SK-N-SH (cell line): Measurements from ENCODE around the gene ZCCHC7. TPM values are rescaled to one million over a fixed set of nuclear protein-coding genes. Genes with fewer than 3 reads are reported as not detected.

ENCODE experiments used
- CTCF ChIA-PET: fragments of 300-600, 350-600 bp; formaldehyde crosslinking; extraction: SDS; loops from one replicate; lab custom pipeline; 2021; lab: Yijun Ruan, JAX
- POLR2A ChIA-PET: fragments of 350-600 bp; sonication (Branson Sonifier 250); formaldehyde crosslinking; extraction: SDS; loops from one replicate; lab custom pipeline; 2020; ENCODE audit warnings: antibody characterized with exemption, inconsistent platforms; lab: Yijun Ruan, JAX
- DNase-seq: peaks from one replicate; pipeline ENCODE4 v3.0.0; 2012
- H2AFZ ChIP-seq: fragments of 200-600 bp; sonication (generic); 2 replicates; pipeline ENCODE4 v1.8.1; 2016; ENCODE audit warnings: antibody characterized with exemption, mild to moderate bottlenecking, low read depth
- H3F3A ChIP-seq: fragments of 200-600 bp; sonication (generic); replicated peaks from 2 replicates; pipeline ENCODE3; 2016; ENCODE audit warnings: antibody characterized with exemption, mild to moderate bottlenecking; ENCODE audit not compliant: insufficient read depth
- H3K27ac ChIP-seq, 2 experiments: fragments of 200-500 bp in 1 of 2; fragments of 200-600 bp in 1 of 2; sonication (Bioruptor generic) in 1 of 2; sonication (generic), shearing (Covaris generic) in 1 of 2; 2 replicates each; pipeline versions ENCODE4 v1.5.1 to v1.6.1; 2014 to 2016; ENCODE audit warnings: low read depth in 2 of 2, inconsistent platforms in 1 of 2, low read length in 1 of 2, mild to moderate bottlenecking in 1 of 2, mixed read lengths in 1 of 2
- H3K27me3 ChIP-seq: fragments of 200-600 bp; sonication (generic), shearing (Covaris generic); 2 replicates; pipeline ENCODE4 v1.6.1; 2016; ENCODE audit warnings: mixed run types; ENCODE audit not compliant: insufficient read depth
- H3K36me3 ChIP-seq, 2 experiments: fragments of 200-500 bp in 1 of 2; fragments of 200-600 bp in 1 of 2; sonication (Bioruptor generic) in 1 of 2; sonication (generic) in 1 of 2; replicated peaks in 1 of 2; 2 replicates each; pipeline versions ENCODE3 to v1.5.1; 2014 to 2016; ENCODE audit warnings: low read length in 1 of 2, mild to moderate bottlenecking in 1 of 2; ENCODE audit not compliant: insufficient read depth in 2 of 2, control insufficient read depth in 1 of 2
- H3K4me1 ChIP-seq, 2 experiments: fragments of 200-500 bp in 1 of 2; fragments of 200-600 bp in 1 of 2; sonication (Bioruptor generic) in 1 of 2; sonication (generic), shearing (Covaris generic) in 1 of 2; 2 replicates each; pipeline versions ENCODE4 v1.5.1 to v1.6.1; 2014 to 2016; ENCODE audit warnings: low read depth in 1 of 2, low read length in 1 of 2, mixed run types in 1 of 2; ENCODE audit not compliant: insufficient read depth in 2 of 2, control insufficient read depth in 1 of 2
- H3K4me2 ChIP-seq: fragments of 200-600 bp; sonication (generic), shearing (Covaris generic); 2 replicates; pipeline ENCODE4 v1.6.1; 2017; ENCODE audit warnings: mixed run types
- H3K4me3 ChIP-seq, 2 experiments: fragments of 200-500 bp in 1 of 2; fragments of 200-600 bp in 1 of 2; sonication (Bioruptor generic) in 1 of 2; sonication (generic), shearing (Covaris generic) in 1 of 2; 2 replicates each; pipeline versions ENCODE4 v1.5.1 to v1.8.1; 2014 to 2016; ENCODE audit warnings: low read depth in 2 of 2, inconsistent platforms in 1 of 2, low read length in 1 of 2, mild to moderate bottlenecking in 1 of 2, mixed read lengths in 1 of 2, moderate library complexity in 1 of 2
- H3K79me2 ChIP-seq: fragments of 200-600 bp; sonication (generic); 2 replicates; pipeline ENCODE4 v1.8.1; 2017; ENCODE audit warnings: mild to moderate bottlenecking; ENCODE audit not compliant: insufficient read depth
- H3K9ac ChIP-seq: fragments of 200-600 bp; sonication (generic); 2 replicates; pipeline ENCODE4 v1.6.1; 2017; ENCODE audit warnings: mixed run types
- H3K9me2 ChIP-seq: fragments of 200-600 bp; sonication (generic); 2 replicates; pipeline ENCODE4 v1.6.1; 2017; ENCODE audit warnings: mixed run types
- H3K9me3 ChIP-seq: fragments of 200-600 bp; sonication (generic); 2 replicates; pipeline ENCODE4 v1.6.1; 2017; ENCODE audit warnings: mixed run types, mild to moderate bottlenecking, moderate library complexity
- H4K20me1 ChIP-seq: fragments of 200-600 bp; sonication (generic); 2 replicates; pipeline ENCODE4 v1.6.1; 2017; ENCODE audit warnings: mild to moderate bottlenecking, mixed run types; ENCODE audit not compliant: insufficient read depth
- ELF1 ChIP-seq: IDR thresholded peaks from 2 replicates; pipeline ENCODE4 v1.4.0; 2012
- EZH2phosphoT487 ChIP-seq: fragments of 200-600 bp; sonication (generic); IDR thresholded peaks from 2 replicates; pipeline ENCODE4 v1.6.1; 2017; ENCODE audit warnings: low read depth, mixed run types, mild to moderate bottlenecking, antibody characterized with exemption, moderate library complexity, borderline replicate concordance
- FOXJ3 ChIP-seq: sonication (generic); formaldehyde crosslinking; IDR thresholded peaks from 2 replicates; pipeline ENCODE4 v1.5.1; 2020; ENCODE audit warnings: mild to moderate bottlenecking, missing genetic modification reagents
- FOXM1 ChIP-seq: IDR thresholded peaks from 2 replicates; pipeline ENCODE4 v1.4.0; 2012; ENCODE audit warnings: low read depth, mild to moderate bottlenecking
- GABPA ChIP-seq: IDR thresholded peaks from 2 replicates; pipeline ENCODE4 v1.4.0; 2012; ENCODE audit warnings: low read depth, mild to moderate bottlenecking
- GATA2 ChIP-seq: sonication (generic); formaldehyde crosslinking; IDR thresholded peaks from 2 replicates; pipeline ENCODE4 v1.5.0; 2020; ENCODE audit warnings: mild to moderate bottlenecking, missing genetic modification reagents
- IRF3 ChIP-seq: fragments of 150-350 bp; IDR thresholded peaks from 2 replicates; pipeline ENCODE4 v1.6.1; 2016; ENCODE audit warnings: mild to moderate bottlenecking, low read depth, low read length
- JUND ChIP-seq: IDR thresholded peaks from 2 replicates; pipeline ENCODE4 v1.4.0; 2012
- NFIC ChIP-seq: IDR thresholded peaks from 2 replicates; pipeline ENCODE4 v1.4.0; 2012; ENCODE audit warnings: borderline replicate concordance
- PBX3 ChIP-seq: IDR thresholded peaks from 2 replicates; pipeline ENCODE4; 2012
- RAD21 ChIP-seq: IDR thresholded peaks from 2 replicates; pipeline ENCODE4 v1.6.1; 2012; ENCODE audit warnings: mild to moderate bottlenecking, low read length
- RXRA ChIP-seq: IDR thresholded peaks from 2 replicates; pipeline ENCODE4 v1.4.0; 2012; ENCODE audit warnings: low read depth, mild to moderate bottlenecking, borderline replicate concordance
- TAF1 ChIP-seq: IDR thresholded peaks from 2 replicates; pipeline ENCODE4 v1.6.1; 2012; ENCODE audit warnings: low read depth, mild to moderate bottlenecking, low read length, moderate library complexity, borderline replicate concordance
- TEAD4 ChIP-seq: IDR thresholded peaks from 2 replicates; pipeline ENCODE4 v1.4.0; 2012; ENCODE audit warnings: mild to moderate bottlenecking, borderline replicate concordance; ENCODE audit not compliant: insufficient read depth
- USF1 ChIP-seq: IDR thresholded peaks from 2 replicates; pipeline ENCODE4 v1.4.0; 2012; ENCODE audit warnings: low read depth, borderline replicate concordance
- USF2 ChIP-seq: fragments of 150-350 bp; IDR thresholded peaks from 2 replicates; pipeline ENCODE4 v1.6.1; 2017; ENCODE audit warnings: antibody characterized with exemption, low read length, low read depth, borderline replicate concordance
- WGBS: methylation state at CpG from one replicate; pipeline ENCODE4 v1.1.6; 2017; ENCODE audit warnings: low lambda C conversion rate; 5-methylcytosine and 5-hydroxymethylcytosine counted together
- polyA plus RNA-seq, 3 experiments: library from polyadenylated mRNA; depleted of rRNA; stranded (reverse); fragments of >200 nt; gene quantifications; 2 replicates each; pipeline ENCODE4 v1.2.3, GENCODE V29; 2012

Gene ZCCHC7
- polyA plus RNA-seq, 1 of the 3 experiments (the other 2 are of a cell fraction): 12.6 TPM

- ChIA-PET POLR2A (no interaction called here), CTCF (interaction anchor here (1.4 kb wide), 1 partner anchor 15 kb away, joined by 4 read pairs; no protein-coding TSS in a partner anchor)
- Histone ChIP-seq H3K27me3 (no peaks in the 10 kb centered on the region), H3K4me1 (no peaks in the 10 kb centered on the region; a peak in 1 of 4 replicates), H4K20me1 (no peaks in the 10 kb centered on the region), H3K9me2 (no peaks in the 10 kb centered on the region), H3K9me3 (no peaks in the 10 kb centered on the region), H3K79me2 (no peaks in the 10 kb centered on the region), H3K4me2 (no peak overlapping the region), H3F3A (no peaks in the 10 kb centered on the region), H3K27ac (no peak overlapping the region), H3K4me3 (no peak overlapping the region), H3K9ac (no peak overlapping the region), H3K36me3 (peaks cover 0 to 12% of the 10 kb centered on the region in 2 experiments), H2AFZ (no peak overlapping the region)
- no peak for DNase-seq
- over 99% methylated on average over 3 of the region's 3 CpGs for WGBS
- TF ChIP-seq FOXJ3 (CRISPR knock-in tag) (no peak), IRF3 (no peak), TEAD4 (no peak), FOXM1 (no peak), RAD21 (no peak), EZH2phosphoT487 (no peak), GABPA (no peak), ELF1 (no peak), JUND (no peak)
Observed at GRCh38 chr9:37345038-37345437, 224.7 kb downstream of the ZCCHC7 start.

- H3F3A ChIP-seq: no peaks in the 10 kb centered on the region
- H4K20me1 ChIP-seq: no peaks in the 10 kb centered on the region
- TF ChIP-seq PBX3: no peak
- TF ChIP-seq JUND: no peak
- TF ChIP-seq TAF1: no peak
- TF ChIP-seq GATA2 (CRISPR knock-in tag): no peak
- TF ChIP-seq RXRA: no peak
- peak; percentile 63; the same call in 1 of the 2 replicates for TF ChIP-seq NFIC
- no peak for TF ChIP-seq USF1
- TF ChIP-seq USF2: no peak
- TF ChIP-seq FOXM1: no peak
- H3K4me1 ChIP-seq: no peaks in the 10 kb centered on the region
- H2AFZ ChIP-seq: no peak overlapping the region
- no peak overlapping the region for H3K27ac ChIP-seq
- no peaks in the 10 kb centered on the region for H3K27me3 ChIP-seq
- ChIA-PET POLR2A (no interaction called here), CTCF (no interaction called here)
- H3K4me2 ChIP-seq: no peak overlapping the region
- no peak overlapping the region for H3K4me3 ChIP-seq
- WGBS: 86% methylated on average over 3 of the region's 3 CpGs
- no peaks in the 10 kb centered on the region for H3K79me2 ChIP-seq
- peaks cover 7 to 12% of the 10 kb centered on the region in 2 experiments for H3K36me3 ChIP-seq
- DNase-seq: no peak
- H3K9me2 ChIP-seq: no peaks in the 10 kb centered on the region
- H3K9ac ChIP-seq: no peak overlapping the region
- no peaks in the 10 kb centered on the region for H3K9me3 ChIP-seq
Observed at GRCh38 chr9:37348917-37349316, 228.5 kb downstream of the ZCCHC7 start.
